WTC11 (cell line): Measurements from ENCODE around the gene PCED1A. TPM values are rescaled to one million over a fixed set of nuclear protein-coding genes. Genes with fewer than 3 reads are reported as not detected.

Experiments
- AR ChIP-seq: fragments of 250-450 bp; sonication (Bioruptor Pico); IDR thresholded peaks from 2 replicates; pipeline ENCODE4 v1.9.0; 2021; ENCODE audit warnings: mild to moderate bottlenecking
- CREB1 ChIP-seq: sonication (generic); formaldehyde crosslinking; IDR thresholded peaks from 2 replicates; pipeline ENCODE4 v1.8.0; 2023; ENCODE audit warnings: mild to moderate bottlenecking, missing genetic modification reagents
- ESRRA ChIP-seq: sonication (generic); formaldehyde crosslinking; IDR thresholded peaks from 2 replicates; pipeline ENCODE4 v1.8.1; 2022; ENCODE audit warnings: mild to moderate bottlenecking, missing genetic modification reagents, borderline replicate concordance
- FOXJ3 ChIP-seq: sonication (generic); formaldehyde crosslinking; IDR thresholded peaks from 2 replicates; pipeline ENCODE4 v1.9.0; 2021; ENCODE audit warnings: missing genetic modification reagents, mild to moderate bottlenecking, borderline replicate concordance
- FOXK1 ChIP-seq: sonication (generic); formaldehyde crosslinking; IDR thresholded peaks from 2 replicates; pipeline ENCODE4 v1.8.0; 2022; ENCODE audit warnings: mild to moderate bottlenecking, moderate library complexity, missing genetic modification reagents
- FOXP1 ChIP-seq: sonication (generic); formaldehyde crosslinking; IDR thresholded peaks from 2 replicates; pipeline ENCODE4 v1.8.0; 2022; ENCODE audit warnings: missing genetic modification reagents, mild to moderate bottlenecking, moderate library complexity, borderline replicate concordance
- FOXP4 ChIP-seq: sonication (generic); formaldehyde crosslinking; IDR thresholded peaks from 2 replicates; pipeline ENCODE4 v1.8.0; 2022; ENCODE audit warnings: mild to moderate bottlenecking, missing genetic modification reagents
- HMGA2 ChIP-seq: fragments of 250-450 bp; sonication (Bioruptor Pico); IDR thresholded peaks from 2 replicates; pipeline ENCODE4 v1.4.0; 2021; ENCODE audit warnings: mild to moderate bottlenecking, moderate library complexity
- HMGXB4 ChIP-seq: sonication (generic); formaldehyde crosslinking; IDR thresholded peaks from 2 replicates; pipeline ENCODE4 v1.8.1; 2023; ENCODE audit warnings: mild to moderate bottlenecking, moderate library complexity, missing genetic modification reagents
- JAZF1 ChIP-seq: fragments of 250-450 bp; sonication (Bioruptor Pico); IDR thresholded peaks from 2 replicates; pipeline ENCODE4 v1.9.0; 2021; ENCODE audit warnings: moderate library complexity, mild to moderate bottlenecking, inconsistent platforms
- NR1H2 ChIP-seq: sonication (generic); formaldehyde crosslinking; IDR thresholded peaks from 2 replicates; pipeline ENCODE4 v1.9.0; 2021; ENCODE audit warnings: mild to moderate bottlenecking, moderate library complexity, missing genetic modification reagents
- NR3C1 ChIP-seq: sonication (generic); formaldehyde crosslinking; conservative IDR thresholded peaks from 2 replicates; pipeline ENCODE4 v1.8.1; 2023; ENCODE audit warnings: low read depth, mild to moderate bottlenecking, missing genetic modification reagents
- RELA ChIP-seq: sonication (generic); formaldehyde crosslinking; IDR thresholded peaks from 2 replicates; pipeline ENCODE4 v1.8.1; 2022; ENCODE audit warnings: missing genetic modification reagents, mild to moderate bottlenecking, borderline replicate concordance
- TCF7 ChIP-seq: sonication (generic); formaldehyde crosslinking; IDR thresholded peaks from 2 replicates; pipeline ENCODE4 v1.8.0; 2022; ENCODE audit warnings: mild to moderate bottlenecking, low read depth, missing genetic modification reagents, moderate library complexity
- USF1 ChIP-seq: sonication (generic); formaldehyde crosslinking; IDR thresholded peaks from 2 replicates; pipeline ENCODE4 v1.8.0; 2022; ENCODE audit warnings: mild to moderate bottlenecking, missing genetic modification reagents
- ZNF219 ChIP-seq: sonication (generic); formaldehyde crosslinking; IDR thresholded peaks from 2 replicates; pipeline ENCODE4 v1.8.0; 2023; ENCODE audit warnings: missing genetic modification reagents, mild to moderate bottlenecking, borderline replicate concordance
- ZNF281 ChIP-seq: sonication (generic); formaldehyde crosslinking; IDR thresholded peaks from 2 replicates; pipeline ENCODE4 v1.8.0; 2023; ENCODE audit warnings: mild to moderate bottlenecking, missing genetic modification reagents
- ZNF396 ChIP-seq: fragments of 250-450 bp; sonication (Bioruptor Pico); IDR thresholded peaks from 2 replicates; pipeline ENCODE4 v1.8.0; 2021; ENCODE audit warnings: mild to moderate bottlenecking, moderate library complexity, borderline replicate concordance
- ZNF416 ChIP-seq: fragments of 250-450 bp; sonication (Bioruptor Pico); IDR thresholded peaks from 2 replicates; pipeline ENCODE4 v1.9.0; 2021; ENCODE audit warnings: mild to moderate bottlenecking, inconsistent platforms
- ZNF512 ChIP-seq: sonication (generic); formaldehyde crosslinking; IDR thresholded peaks from 2 replicates; pipeline ENCODE4 v1.8.1; 2022; ENCODE audit warnings: missing genetic modification reagents, borderline replicate concordance
- ZNF671 ChIP-seq: fragments of 250-450 bp; sonication (Bioruptor Pico); IDR thresholded peaks from 2 replicates; pipeline ENCODE4 v1.8.0; 2021; ENCODE audit warnings: mild to moderate bottlenecking
- ZSCAN18 ChIP-seq: fragments of 250-450 bp; sonication (Bioruptor Pico); IDR thresholded peaks from 2 replicates; pipeline ENCODE4 v2.1.2; 2022; ENCODE audit warnings: mild to moderate bottlenecking, moderate library complexity
- total RNA-seq: library from RNA; stranded (reverse); gene quantifications from 3 replicates; pipeline ENCODE4 v1.2.3, GENCODE V29; 2021

The PCED1A gene
- total RNA-seq, 1 experiment from 2014 or later, result 19.7 TPM

- no peak for TF ChIP-seq ZNF512
- TF ChIP-seq ESRRA (CRISPR knock-in tag), result no peak
- TF ChIP-seq AR (CRISPR knock-in tag), result 0 out of 2 replicates have a peak, but pooled peaks have one; percentile 20
- peak; percentile 73; the same call in 1 of the 2 replicates for TF ChIP-seq FOXP1
- no peak for TF ChIP-seq ZNF416
- no peak for TF ChIP-seq ZNF281 (CRISPR knock-in tag)
- TF ChIP-seq RELA (CRISPR knock-in tag), result no peak
- no peak for TF ChIP-seq ZNF671 (CRISPR knock-in tag)
- no peak for TF ChIP-seq ZNF219 (CRISPR knock-in tag)
- no peak for TF ChIP-seq USF1 (CRISPR knock-in tag)
- no peak for TF ChIP-seq FOXK1 (CRISPR knock-in tag)
- TF ChIP-seq ZSCAN18 (CRISPR knock-in tag), result peak; percentile 89; the same call in 1 of the 2 replicates
- TF ChIP-seq FOXP4 (CRISPR knock-in tag), result no peak
- no peak for TF ChIP-seq FOXJ3
- no peak for TF ChIP-seq NR1H2 (CRISPR knock-in tag)
- TF ChIP-seq CREB1 (CRISPR knock-in tag), result no peak; the same call in 1 of the 2 replicates
- 0 out of 2 replicates have a peak, but pooled peaks have one; percentile 31 for TF ChIP-seq NR3C1 (CRISPR knock-in tag)
- no peak for TF ChIP-seq HMGXB4 (CRISPR knock-in tag)
- TF ChIP-seq JAZF1 (CRISPR knock-in tag), result no peak
- no peak for TF ChIP-seq HMGA2 (CRISPR knock-in tag)
- no peak for TF ChIP-seq TCF7 (CRISPR knock-in tag)
- TF ChIP-seq ZNF396 (CRISPR knock-in tag), result peak; percentile 85; the same call in 1 of the 2 replicates
These were observed 40.6 kb downstream of the PCED1A start (continued) for GRCh38 chr20:2799688-2800520.
